Non-pigmented ciliary epithelial cell (primary cell): ENCODE measurements around the gene VIPR2.

Source experiments
- DNase-seq: peaks from one replicate; pipeline ENCODE4 v3.0.0-alpha.2; 2010; ENCODE audit warnings: low read depth

VIPR2 gene

DNA sequence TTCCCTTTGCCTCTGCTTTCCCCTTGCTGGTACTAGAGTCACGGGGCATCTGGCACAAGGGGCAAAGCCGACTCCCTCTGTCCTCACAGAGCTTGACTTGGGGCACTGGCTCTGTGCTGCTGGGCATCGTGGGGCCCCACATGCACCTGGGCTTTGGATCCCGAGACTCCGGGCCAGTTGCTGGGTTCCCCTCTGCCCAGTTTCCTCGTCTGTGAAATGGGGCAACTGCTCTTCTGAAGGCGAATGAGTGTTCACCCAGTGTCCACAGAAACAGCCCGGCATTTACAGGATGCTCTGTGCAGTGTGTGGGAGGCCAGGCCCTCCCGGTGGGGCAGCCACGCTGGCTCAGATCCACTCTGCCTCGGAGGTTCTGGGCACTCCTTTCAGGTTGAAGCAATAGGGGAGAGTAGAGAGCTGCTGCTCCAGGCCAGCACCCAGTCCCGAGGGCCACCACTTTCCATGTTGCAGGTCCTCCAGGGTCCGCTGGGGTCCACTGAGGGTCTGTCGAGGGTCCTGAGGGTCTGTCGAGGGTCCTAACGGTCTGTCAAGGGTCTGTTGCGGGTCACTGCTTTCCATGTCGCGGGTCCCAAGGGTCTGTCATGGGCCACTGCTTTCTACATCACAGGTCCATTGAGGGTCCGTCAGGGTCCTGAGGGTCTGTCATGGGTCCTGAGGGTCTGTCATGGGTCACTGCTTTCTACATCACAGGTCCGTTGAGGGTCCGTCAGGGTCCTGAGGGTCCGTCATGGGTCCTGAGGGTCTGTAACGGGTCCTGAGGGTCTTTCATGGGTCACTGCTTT, 103.6 kb downstream of the VIPR2 start:
- DNase-seq, result no peak

DNA sequence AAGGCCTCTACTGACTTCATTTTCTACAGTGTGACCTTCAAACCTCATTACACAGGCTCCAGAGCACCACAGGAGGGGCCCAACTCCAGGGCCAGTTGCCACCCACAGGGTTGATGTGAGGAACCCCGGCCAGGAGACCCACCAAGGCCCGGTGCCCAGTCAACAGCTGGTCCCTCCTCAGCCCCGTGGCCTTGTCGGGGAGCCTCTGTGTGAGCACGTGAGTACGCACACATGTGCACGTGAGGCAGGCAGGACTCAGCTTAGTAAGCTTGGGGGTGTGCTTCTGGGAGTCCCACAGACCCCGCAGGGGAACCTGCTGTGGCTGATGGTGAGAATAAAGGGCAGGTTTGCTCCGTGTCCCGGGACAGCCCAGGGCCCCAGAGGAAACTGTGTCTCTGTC, 104.5 kb downstream of the VIPR2 start:
- no peak for DNase-seq

DNA sequence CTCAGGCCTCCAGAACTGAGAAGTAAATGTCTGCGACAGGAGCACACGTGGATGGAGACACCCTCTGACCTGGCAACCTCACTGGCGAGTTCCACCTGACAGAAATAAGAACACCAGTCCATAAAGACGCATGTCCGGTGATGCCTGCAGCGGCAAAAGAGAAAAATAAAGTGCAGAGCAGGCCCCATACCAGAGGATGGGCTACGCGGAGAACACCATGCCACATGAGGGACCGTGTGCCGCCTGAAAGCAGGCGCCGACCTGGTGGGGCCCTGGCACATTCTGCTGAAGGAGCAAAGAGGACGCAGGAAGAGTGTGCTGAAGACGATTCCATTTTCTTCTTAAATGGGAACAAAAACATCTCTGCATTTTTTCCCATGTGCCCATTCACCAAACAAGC, 105.0 kb downstream of the VIPR2 start:
- no peak for DNase-seq

DNA sequence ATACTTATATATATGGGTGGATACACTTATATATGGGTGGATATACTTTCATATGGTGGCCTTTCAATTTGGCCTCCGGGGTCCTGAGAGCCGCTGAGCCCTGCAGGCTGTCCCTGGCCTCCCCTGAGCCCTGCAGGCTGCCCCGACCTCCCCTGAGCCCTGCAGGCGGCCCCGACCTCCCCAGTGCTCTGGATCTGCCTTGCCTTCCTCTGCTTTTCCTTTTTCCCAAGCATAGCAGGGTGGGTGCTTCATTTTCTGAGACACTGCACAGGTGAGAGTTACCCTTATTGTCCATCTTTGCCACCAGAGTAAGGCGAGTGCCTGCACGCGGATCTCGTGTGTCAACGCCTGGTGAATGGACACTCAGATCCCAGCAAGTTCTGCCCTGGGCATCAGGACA, 106.6 kb downstream of the VIPR2 start:
- no peak for DNase-seq

DNA sequence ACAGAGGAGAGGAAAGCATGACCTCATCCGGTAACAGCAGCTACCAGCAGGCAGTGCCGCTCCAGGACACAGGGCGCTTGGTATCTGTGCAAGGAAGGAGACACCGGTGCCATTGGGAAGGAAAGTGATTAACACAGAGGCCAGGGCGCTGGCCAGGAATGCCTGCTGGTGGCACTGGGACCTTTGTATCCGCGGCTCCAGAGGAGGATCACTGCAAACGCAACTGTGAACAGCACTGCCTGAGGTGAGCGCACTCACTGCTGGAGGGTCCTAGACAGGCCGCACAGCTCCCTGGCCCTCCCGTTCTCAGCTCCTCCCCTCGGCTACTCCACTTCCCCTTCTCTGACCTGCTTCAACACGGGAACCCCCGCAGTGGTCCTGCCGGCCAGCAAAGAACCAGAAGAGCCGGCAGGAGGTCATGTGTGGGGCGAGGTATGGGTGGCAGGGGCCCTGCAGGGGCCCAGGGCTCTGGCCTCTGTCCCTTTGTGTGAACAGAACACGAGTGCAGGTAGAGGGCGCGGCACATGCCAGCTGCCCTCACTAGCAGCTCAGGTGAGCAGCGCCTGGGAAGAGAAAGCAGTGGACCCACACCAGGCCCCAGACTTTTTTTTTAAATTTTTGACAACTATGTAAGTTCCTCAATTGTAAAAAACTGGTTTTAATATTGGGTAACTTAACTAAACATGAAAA, 107.6 kb downstream of the VIPR2 start:
- DNase-seq, result no peak

DNA sequence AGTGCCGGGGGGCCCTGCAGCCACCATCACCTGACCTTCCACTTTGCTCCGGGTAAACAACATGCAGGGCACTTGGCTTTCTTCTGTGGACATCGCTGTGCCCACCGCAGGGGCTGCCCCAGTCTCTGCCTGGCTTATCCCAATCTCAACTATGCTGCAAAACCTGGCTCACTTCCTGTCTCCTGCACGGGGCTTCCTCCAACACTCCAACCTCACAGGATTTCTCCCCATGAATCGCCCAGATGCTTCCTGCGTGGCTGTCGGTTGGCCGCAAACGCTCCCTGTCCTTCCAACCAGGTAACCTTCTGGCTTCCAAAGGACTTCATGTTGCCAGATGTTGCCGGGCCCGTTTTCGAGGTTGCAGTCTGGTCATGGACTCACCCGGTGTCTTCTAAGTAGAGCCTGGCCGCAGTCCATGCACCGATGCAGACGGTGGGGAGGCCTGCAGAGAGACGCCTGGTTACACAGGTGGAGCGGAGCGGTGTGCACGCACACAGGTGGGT, 109.0 kb downstream of the VIPR2 start:
- DNase-seq, result no peak

DNA sequence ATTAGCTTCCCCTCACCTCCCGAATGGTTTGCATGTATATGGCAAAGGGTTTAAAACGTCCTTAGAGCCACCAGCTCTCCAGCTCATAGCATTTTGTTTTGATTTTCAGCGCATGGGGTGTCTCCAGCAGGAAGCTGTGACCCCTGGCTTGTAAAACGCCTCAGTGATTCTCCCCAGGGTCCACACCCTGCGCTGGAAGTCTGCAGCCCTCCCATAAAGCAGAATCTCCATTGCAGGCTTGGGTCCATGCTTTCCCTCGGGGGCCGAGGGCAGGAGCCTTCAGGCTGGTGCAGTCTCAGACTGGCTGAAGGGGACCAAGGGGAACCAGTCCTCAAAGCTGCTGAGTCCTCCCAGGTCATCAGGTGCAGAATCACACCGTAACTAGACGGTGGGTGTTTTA, 109.7 kb downstream of the VIPR2 start:
- no peak for DNase-seq

DNA sequence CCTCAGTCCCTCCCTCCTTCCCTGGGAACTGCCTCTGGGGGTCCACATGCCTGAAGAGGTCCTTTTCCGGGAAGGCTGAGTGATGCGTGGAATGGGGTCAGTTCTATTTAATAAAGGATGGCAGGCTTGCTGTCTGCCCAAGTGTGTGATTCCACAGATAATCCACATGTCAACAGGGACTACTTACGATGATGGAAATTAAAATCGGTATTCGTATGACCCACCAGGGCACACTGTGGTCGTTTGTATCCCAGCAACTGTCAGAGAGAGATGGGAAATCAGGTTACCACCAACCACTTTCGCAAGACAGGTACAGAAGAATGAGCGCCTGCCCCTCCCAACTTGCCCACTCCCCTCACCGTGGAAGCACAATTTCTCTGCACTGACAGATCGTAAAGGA, 110.3 kb downstream of the VIPR2 start:
- DNase-seq, result no peak

DNA sequence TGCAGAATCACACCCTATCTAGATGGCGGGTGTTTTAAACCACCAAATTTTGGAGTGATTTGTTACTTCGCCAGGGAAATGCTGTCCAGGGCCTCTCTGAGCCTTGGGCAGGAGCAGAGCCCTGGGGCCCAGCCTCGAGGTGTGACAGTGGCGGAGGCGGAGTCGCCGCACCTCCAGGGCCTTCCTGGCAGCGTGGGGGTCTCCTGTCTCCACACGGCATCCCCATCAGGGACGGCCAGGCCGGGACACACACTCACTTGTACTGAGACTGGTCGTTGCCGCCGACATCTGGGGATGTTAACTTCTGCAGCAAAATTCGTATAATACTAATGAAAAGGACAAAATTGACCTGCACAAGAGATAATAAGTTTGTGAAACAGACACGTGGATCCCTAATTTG, 110.7 kb downstream of the VIPR2 start:
- DNase-seq, result no peak

DNA sequence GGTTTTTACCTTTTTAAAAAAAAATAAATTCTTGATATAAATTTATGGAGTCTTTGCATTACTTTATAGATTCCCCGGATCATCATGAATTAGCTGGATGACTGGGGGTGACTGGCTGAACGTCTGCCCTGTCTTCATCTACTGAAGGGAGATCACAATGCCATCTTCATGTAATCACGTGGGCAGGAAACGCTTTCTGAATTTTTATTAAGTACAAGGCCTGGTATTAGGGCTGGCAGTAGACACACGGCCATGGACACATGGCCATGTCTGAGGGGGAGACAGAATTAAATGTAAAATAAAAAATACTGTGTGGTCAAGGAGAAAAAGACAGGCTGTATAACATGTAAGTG, 111.2 kb downstream of the VIPR2 start:
- DNase-seq, result no peak

DNA sequence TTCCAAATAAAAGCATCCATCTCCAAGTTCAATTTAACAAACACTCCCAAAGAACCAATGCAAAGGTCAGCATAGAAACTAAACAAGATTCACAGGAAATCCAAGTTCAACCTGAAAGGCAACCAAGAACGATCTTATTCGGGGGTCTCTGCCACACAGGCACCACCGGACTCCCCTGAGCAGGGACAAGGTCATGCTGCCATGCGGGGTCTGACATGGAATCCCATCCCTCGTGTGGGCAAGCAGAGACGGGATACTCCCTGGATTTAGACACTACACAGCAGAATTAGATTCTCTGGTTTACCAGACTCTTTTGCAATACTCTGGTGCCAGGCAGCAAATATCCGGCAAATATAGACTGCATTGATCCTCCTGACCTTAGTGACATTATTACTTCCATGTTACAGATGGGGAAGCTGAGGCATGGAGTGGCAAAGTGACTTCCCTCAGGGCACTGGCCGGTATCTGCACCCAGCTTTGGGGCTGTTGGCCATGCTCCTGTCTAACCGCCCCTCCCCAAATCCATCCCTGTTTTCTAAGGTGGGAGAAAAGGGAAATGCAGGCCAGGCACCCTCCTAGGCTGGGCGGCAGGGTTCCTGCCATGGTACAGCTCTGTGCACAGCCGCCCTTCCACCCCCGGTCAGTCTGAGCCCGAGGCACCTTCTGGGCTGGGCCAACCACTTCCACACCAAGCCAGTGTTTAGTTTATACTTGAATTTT, 111.8 kb downstream of the VIPR2 start:
- no peak for DNase-seq

DNA sequence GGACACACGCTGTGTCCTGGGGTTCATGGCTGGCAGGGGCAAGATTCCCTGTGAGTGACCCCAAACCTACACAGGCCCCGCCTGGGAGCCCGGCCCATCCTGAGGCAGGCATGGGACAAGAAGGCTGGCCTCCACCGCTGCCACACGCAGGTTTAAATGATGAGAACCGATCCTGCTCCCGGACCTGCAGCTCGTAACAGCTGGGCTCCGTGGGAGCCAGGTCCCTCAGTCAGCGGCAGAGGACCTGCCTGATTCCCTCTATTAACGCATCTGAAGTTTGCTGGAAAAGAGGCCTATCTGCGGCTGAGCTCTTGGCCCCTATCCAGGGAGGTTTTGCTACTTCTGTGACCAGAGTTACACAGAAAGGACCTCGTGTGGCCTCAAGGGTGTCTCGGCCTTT, 112.3 kb downstream of the VIPR2 start:
- DNase-seq, result no peak

DNA sequence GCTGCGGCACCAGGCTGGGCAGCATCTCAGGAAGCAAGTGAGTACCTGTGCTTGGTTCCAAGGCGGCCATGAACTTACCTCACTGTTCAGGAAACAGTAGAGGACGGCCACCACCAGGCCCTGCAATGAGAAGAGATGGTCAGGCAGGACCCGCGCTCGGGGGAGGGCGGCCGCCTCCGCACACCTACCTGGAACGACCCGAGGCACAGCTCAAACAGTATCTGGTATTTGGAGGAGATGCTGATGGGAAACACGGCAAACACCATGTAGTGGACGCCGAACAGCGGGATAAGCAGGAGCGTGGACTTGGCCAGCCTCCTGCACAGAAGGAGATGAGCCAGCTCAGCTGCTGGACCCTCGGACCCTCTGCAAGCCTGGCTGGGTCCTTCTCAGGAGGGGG, 112.9 kb downstream of the VIPR2 start:
- DNase-seq, result no peak

DNA sequence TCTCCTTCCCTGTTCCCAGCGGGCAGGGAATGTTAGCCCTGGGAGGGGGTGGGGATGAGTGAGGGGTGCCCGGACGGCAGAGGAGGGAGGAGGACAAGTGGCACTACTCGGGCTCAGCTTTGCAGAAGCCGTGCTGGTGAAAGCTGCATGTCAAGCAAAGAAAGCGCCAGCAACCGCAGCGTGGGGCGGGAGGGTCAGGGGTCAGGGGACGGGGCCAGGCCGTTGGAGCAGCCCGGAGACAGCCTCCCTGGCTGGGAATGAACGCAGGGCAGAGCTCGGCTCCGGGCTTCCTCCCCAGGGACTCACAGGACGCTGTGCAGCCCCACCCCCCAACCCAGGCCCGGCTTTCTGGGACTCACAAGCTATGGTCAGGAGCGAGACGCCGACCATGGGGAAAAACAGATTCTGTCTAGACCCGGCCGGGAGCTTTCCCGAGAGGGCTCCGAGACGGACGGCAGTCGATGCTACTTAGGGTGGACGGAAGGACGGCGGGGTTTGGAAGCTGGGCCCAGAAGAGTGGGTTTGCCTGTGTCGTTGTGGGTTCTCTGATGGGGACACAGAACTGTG, 113.4 kb downstream of the VIPR2 start:
- no peak for DNase-seq

DNA sequence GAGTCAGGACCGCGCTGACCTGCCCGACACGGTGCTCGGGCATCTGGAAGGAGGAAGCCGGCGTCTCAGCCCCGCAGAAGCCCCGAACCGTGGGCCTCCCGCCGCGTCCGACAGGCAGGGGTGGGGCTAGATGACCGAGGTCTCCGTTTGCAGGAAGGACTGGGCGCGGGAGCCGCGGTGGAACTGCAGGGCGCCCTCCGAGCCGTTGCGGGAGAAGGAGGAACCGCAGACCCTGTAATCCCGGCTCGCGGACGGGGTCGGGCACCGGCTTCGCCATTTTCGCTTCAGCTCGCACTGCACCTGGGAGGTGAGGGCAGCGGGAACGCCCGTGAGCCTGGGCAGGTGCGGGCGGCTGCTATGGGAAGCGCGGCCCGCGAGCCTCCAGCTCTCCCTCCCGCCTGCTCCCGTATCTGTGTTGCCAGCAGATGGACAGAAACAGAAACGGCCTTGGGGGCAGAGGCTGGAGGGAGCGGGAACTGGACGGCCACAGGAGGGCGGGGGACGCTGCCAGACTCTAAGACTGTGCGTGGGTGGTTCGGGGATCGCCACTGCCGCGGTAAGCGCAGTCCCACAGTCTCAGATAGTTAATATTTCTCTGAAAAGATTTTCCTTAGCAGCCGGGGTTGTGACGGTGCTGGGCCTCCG, 114.1 kb downstream of the VIPR2 start:
- no peak for DNase-seq

DNA sequence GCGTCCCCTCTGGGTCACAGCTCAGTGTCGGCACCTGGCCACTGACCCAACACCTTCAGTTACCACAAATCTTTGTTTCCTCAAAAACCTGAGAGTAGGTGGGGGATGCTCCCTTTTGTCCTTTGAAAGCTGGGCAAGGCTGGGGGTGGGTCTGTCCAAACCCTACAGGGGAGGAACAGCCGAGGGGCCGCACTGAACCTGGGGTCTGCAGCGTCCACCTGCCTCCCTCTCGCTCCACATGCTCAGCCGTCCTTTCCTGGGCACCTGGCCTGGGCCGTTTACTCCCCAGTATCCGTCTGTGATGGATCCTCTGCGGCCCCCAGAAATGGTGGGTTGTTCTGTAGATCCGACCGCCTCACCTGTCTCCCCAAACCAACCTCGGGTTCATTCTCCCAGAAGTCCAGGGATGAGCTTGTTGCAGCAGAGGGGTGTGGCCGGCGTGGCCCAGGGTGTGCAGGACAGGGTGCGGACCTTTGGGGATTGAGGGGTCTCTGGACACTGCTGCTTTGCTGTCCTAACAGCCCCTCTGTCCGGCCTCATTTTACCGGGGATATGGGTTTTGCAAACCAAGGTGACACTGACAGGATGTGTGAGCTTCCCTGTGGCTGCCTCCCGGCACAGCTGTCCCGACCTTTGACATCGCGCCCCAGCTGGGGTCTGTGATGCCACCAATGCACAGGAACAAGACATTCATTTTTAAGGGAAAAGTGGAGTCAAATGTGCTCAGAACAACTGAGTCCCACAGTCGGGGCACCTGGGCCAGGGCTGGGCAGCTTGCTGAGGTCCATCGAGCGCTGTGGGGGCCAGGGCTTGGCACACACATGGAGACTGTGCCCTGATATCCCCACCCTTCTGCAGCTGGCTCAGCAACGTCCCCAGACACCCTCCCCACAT, 115.9 kb downstream of the VIPR2 start:
- no peak for DNase-seq

DNA sequence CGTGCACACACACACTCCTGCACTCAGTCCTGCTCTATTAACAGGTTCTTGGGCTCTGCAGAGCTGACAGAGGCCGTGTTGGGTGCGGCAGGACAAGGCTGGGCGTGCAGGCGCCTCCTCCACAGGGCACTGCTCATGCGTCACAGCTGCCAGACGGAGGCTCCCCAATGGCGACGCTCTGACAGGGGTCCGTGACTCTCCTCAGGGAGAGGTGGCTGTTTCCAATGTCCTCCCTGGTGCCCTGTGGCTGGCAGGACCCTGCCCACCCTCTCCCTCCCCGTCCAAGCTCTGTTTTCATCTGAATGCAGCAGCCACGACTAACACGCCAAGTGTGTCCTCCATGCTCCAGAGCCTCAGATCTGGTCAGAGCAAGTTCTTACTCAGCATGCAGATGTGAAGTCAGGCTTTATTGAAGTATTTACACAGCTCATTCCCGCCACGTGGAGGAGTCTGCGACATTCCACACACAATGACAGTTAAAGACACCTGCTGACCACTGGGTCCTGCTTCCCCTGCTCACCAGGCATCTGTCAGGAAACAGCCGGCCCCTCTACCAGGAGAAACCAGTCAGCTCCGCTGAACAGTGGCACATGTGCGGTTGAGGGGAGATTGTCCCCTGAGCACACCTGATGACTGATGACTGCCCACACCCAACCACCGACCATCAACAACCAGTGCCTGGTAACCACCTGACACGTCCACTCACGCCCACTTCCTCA, 116.7 kb downstream of the VIPR2 start:
- DNase-seq, result no peak

DNA sequence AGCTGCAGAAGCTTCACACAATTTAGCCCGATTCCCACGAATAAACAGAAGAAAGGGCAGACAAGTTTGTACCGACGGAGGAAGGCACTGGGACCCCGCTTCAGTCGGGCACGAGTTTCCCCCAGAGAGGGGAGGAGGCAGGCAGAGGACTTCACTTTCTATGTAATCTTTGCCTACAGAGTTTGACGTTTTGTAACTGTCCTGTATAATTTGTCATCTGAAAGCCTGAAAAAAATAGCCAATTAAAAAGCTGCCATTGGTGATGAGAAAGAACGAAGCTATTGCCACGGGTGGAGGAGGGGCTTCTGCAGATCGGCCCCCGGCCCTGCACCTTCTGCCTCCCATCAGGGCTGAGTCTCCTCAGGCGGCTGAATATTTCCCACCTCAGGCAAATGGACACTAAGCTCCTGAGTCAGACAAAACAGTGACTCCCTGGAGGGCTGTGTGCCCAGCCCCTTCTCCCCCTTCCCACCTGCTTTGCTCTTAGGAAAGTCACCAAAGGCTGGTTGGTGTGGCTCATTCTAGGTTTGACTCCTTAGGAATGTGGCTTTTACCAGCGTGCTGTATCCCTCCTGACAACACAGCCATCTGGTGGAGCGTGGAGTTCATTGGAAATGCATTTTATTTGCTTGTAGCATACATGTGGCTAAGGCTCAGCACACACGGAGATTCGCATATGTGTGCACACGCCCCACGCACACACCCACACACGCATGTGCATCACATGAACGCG, 117.4 kb downstream of the VIPR2 start:
- no peak for DNase-seq

DNA sequence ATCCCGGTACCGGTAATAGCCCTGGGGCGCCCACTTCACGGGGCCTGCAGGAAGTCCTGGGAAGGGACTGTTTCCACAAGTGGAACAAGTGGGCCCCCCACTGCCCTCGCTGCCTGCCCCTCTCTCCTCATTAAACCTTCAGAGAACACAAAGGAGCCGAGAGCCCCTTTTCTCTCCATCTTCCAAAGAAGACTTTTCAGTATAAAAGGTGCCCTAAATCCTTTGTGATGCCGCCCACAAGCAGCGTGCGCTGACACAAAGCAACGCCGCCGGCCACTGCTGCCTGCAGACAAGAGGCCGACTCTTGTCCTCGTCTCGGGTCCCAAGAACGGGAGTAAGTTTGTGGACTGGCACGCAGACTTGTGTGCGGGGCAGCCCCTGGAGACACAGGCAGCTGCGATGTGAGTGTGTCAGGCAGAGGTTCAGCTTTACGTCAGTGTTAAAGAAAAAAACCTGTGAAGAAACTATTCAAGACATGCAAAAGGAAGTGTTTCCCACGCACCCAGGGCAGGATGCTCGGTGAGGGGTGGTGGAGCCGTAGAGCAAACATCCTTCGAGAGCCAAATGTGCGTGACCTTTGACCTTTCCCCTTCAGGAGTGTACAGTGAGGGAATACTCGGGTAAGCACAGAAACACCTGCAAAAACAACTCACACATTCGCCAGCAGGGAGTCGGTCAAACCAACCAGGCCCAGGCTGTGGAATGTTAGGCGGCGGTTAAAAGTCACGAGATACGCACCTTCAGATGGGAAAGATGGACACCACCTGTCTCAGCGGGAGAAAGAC, 118.2 kb downstream of the VIPR2 start:
- DNase-seq, result no peak
